ENCODE results near the gene MRPL23. TPM values are rescaled to one million over a fixed set of nuclear protein-coding genes. Genes with fewer than 3 reads are reported as not detected.

Gene MRPL23
- total and polyA plus RNA-seq, 9 of the 15 experiments (the other 6 are each of a cell fraction or from before 2014, with no cell fraction given) = 0.44 to 109 (median 37.4) TPM

DNA sequence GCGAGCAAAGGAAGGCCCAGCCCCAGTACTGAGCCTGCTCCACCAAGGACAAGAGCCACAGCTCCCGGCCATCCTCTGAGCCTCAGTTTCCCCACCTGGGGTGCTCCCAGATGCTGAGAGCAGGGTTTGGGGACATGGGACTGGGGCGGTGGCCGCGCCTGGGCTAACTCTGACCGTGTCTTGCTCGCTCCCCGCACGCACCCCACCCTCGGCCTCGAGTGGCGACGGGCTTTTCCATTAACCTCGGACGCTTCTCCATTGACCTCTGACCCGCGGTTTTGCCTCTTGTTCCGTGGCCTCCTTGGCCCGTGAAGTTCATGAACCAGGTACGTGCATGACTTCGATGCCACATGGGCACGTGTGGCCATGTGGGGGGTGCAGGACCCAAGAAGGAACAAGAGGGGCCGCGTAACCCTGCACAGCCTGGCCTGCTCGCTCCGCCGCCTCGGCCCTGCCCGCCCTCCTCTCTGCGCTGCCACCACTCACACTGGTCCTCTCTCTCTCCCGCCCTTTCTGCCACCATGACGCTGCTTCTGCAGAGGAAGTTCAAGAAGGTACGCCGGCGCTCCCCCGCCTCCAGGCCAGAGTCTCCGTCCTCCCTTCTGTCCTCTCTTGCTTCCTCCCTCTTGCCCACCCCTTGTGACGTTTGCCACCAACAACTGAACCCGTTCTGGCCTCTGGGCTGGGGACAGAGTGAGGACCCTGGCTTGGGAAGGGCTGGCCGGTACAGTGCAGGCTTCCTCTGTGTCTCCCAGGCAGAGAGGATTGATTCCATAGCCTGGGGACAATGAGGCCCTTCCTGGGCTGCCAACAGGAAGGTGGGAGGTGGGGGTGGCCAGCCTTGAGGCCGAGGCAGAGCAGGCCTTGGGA, 20.7 kb upstream of the MRPL23 start (continued):
- TF ChIP-seq NR1H2 (CRISPR knock-in tag; IDR thresholded peaks at IDR 0.05) = no peak

- no TSS peak for BruUV-seq (replicated peaks)
- no peaks in the 10 kb centered on the region for H3K36me3 ChIP-seq (ENCODE audit: control insufficient read depth, insufficient read depth, low read length)
- ChIA-PET CTCF (ENCODE audit: low intra/inter-chr PET ratio) (no interaction called here), POLR2A (interaction anchor here (0.7 kb wide), 1 partner anchor 8 kb away, joined by 3 read pairs; no protein-coding TSS in a partner anchor)
- no peak for DNase-seq (ENCODE audit: extremely low read depth in 1 of 4, low spot score in 3 of 4)
- peaks cover 28 to 80% of the 10 kb centered on the region in 2 experiments; a peak in 3 of 5 replicates for H3K27me3 ChIP-seq (ENCODE audit: control insufficient read depth in 2 of 2, insufficient read depth in 2 of 2, low read length in 2 of 2)
- H2AFZ ChIP-seq (ENCODE audit: low read depth, low read length) = no peak overlapping the region
- WGBS (ENCODE audit: insufficient coverage, low coverage, missing lambda C conversion rate) = 13% methylated on average over 23 of the region's 28 CpGs
- in situ Hi-C loops (cut with MboI) = no loop called here
- no peaks in the 10 kb centered on the region for H3K79me2 ChIP-seq (ENCODE audit: control insufficient read depth, insufficient read depth, low read length)
- H4K20me1 ChIP-seq (replicated peaks; ENCODE audit: control insufficient read depth, insufficient read depth, low read length) = peaks cover 19% of the 10 kb centered on the region; the same call in 1 of the 2 replicates
- no peaks in the 10 kb centered on the region for H3K9me3 ChIP-seq (replicated peaks; ENCODE audit: control insufficient read depth, insufficient read depth, low read depth, low read length)
- H3K4me2 ChIP-seq (ENCODE audit: insufficient read depth, low read length) = no peak overlapping the region
- H3K9ac ChIP-seq (ENCODE audit: insufficient read depth in 1 of 2, low read depth in 2 of 2, low read length in 2 of 2) = peak overlapping the region in 1 of 2 experiments; percentile 17; a peak in 2 of 4 replicates
- peak; percentile 22; the same call in 2 of the 3 replicates for ATAC-seq
- H3K4me3 ChIP-seq = no peak overlapping the region
- intact Hi-C loops (cut with micrococcal nuclease) = no loop called here
- no peak for FAIRE-seq
- no peak overlapping the region for H3K27ac ChIP-seq (ENCODE audit: extremely low read depth, low read depth, low read length)
- no peak for TF ChIP-seq ZNF217 (CRISPR knock-in tag; IDR thresholded peaks at IDR 0.05)
- no peak for TF ChIP-seq CC2D1A (IDR thresholded peaks at IDR 0.05)
- no peak for TF ChIP-seq NFATC3 (IDR thresholded peaks at IDR 0.05)
- no peak for TF ChIP-seq ZNF778 (CRISPR knock-in tag; IDR thresholded peaks at IDR 0.05)
- TF ChIP-seq LARP7 (IDR thresholded peaks at IDR 0.05) = no peak
- TF ChIP-seq ZNF644 (tag; IDR thresholded peaks at IDR 0.05; ENCODE audit: low read depth) = no peak
- TF ChIP-seq HNRNPL (IDR thresholded peaks at IDR 0.05; ENCODE audit: low read depth, low read length) = no peak
- TF ChIP-seq NR4A1 (CRISPR knock-in tag; IDR thresholded peaks at IDR 0.05) = no peak
- no peak for TF ChIP-seq NR4A1 (tag; IDR thresholded peaks at IDR 0.05)
- H3K9me1 ChIP-seq (ENCODE audit: control insufficient read depth, insufficient read depth, low read length) = no peaks in the 10 kb centered on the region
- H3K4me1 ChIP-seq (replicated peaks in 1 of 2; ENCODE audit: control insufficient read depth in 2 of 2, insufficient read depth in 2 of 2, low read length in 2 of 2) = peaks cover 0 to 43% of the 10 kb centered on the region in 2 experiments; a peak in 2 of 5 replicates
These were observed 19.9 kb upstream of the MRPL23 start for GRCh38 chr11:1927026-1927847.

Data from K562 (cell line).